ENCODE measurements around the gene ARRDC2. TPM values are rescaled to one million over a fixed set of nuclear protein-coding genes. Genes with fewer than 3 reads are reported as not detected.

ARRDC2 gene
- total RNA-seq, 4 donors from 2014 or later, result 38.5 to 140 (median 84.0) TPM

DNA sequence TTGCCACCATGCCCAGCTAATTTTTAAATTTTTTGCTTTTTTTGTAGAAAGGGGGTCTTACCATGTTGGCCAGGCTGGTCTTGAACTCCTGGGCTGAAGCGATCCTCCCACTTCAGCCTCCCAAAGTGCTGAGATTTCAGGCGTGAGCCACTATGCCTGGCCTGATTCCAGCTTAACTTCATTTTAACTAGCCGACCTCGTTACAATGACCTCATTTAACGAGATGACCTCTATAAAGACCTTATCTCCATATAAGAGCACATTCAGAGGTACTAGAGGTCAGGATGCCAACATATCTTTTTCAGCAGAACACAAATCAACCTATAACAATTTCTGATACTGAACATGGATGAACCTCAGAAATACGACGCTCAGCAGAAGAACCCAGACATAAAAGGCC, 30.5 kb upstream of the ARRDC2 start:
- TF ChIP-seq CTCF (IDR thresholded peaks at IDR 0.05; ENCODE audit: low read depth), result no peak

DNA sequence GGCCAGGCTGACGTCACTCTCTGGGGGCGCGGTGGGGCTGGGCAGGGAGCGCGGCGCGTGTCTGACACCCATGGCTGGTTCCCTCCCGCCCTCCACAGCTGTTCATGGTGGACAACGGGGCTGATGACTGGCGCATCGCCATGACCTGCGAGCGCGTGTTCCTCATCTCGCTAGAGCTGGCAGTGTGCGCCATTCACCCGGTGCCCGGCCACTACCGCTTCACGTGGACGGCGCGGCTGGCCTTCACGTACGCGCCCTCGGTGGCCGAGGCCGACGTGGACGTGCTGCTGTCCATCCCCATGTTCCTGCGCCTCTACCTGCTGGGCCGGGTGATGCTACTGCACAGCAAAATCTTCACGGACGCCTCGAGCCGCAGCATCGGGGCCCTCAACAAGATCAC, 26.4 kb upstream of the ARRDC2 start:
- TF ChIP-seq CTCF (IDR thresholded peaks at IDR 0.05; ENCODE audit: low read depth), result no peak

GRCh38 chr19:17982430-17982829, 25.5 kb upstream of the ARRDC2 start:
- no peak for TF ChIP-seq CTCF (IDR thresholded peaks at IDR 0.05; ENCODE audit: low read depth)

- no peak for TF ChIP-seq CTCF (IDR thresholded peaks at IDR 0.05; ENCODE audit: low read depth)
Observed at GRCh38 chr19:17985037-17985818, 22.7 kb upstream of the ARRDC2 start.

GRCh38 chr19:17988161-17988560, 19.8 kb upstream of the ARRDC2 start:
- TF ChIP-seq CTCF (IDR thresholded peaks at IDR 0.05; ENCODE audit: low read depth), result no peak

GRCh38 chr19:17989425-17990094, 18.4 kb upstream of the ARRDC2 start:
- no peak for TF ChIP-seq CTCF (IDR thresholded peaks at IDR 0.05; ENCODE audit: low read depth)

DNA sequence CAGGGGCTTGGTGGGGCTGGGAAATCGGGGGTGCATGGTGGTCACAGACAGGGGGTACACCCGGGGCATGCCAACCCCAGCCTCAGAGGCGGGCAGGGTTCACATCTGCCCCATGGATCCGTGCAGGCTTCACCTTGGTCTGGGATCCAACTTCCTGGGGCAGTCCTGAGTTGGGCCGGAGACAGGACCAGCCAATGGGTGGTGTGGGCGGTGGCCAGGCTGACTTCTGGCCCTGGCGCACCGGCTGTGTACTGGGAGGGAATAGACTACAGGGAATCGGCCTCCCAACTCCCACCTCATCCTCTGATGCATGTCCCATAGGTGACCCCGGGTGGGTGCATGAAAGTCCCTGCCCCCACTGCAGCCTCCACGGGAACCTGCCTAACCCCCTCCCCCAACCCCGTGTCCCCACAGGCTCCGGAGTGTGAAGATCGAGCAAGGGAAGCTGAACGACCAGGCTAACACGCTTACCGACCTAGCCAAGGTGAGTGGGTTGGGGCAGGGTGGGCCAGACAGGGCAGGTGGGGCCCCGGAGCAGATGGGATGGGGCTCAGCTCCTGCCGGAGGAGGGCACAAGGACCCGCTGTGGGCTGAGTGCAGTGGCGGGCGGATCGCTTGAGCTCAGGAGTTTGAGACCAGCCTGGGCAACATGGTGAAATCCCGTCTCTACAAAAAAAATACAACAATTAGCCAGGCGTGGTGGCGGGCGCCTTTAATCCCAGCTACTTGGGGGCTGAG, 14.7 kb upstream of the ARRDC2 start:
- TF ChIP-seq CTCF (IDR thresholded peaks at IDR 0.05; ENCODE audit: low read depth), result no peak

Measured in subcutaneous adipose tissue (tissue), 4 donors.